Measurements from ENCODE around the gene CDK6.

- TF ChIP-seq PHF8 (conservative IDR thresholded peaks at IDR 0.05; ENCODE audit: low read depth, low read length) = no peak
- TF ChIP-seq POLR2A (IDR thresholded peaks at IDR 0.05; ENCODE audit: control extremely low read depth in 1 of 2, low read depth in 2 of 2, low read length in 2 of 2) = no peak
- no peak for TF ChIP-seq RAD21 (IDR thresholded peaks at IDR 0.05 in 1 of 2, conservative IDR thresholded peaks at IDR 0.05 in 1 of 2; ENCODE audit: low read depth in 2 of 2, low read length in 2 of 2)
- TF ChIP-seq CTCF (IDR thresholded peaks at IDR 0.05; ENCODE audit: control extremely low read depth in 1 of 3, insufficient read depth in 1 of 3, low read depth in 1 of 3, low read length in 3 of 3) = no peak
Observed at GRCh38 chr7:92809397-92809759, 27.0 kb downstream of the CDK6 start.

All from H1 (cell line).